GM23338 (cell line): ENCODE measurements around the gene GRXCR2. TPM values are rescaled to one million over a fixed set of nuclear protein-coding genes. Genes with fewer than 3 reads are reported as not detected.

Experiments
- ATAC-seq: fragments of 200-7000 bp; cut with Tn5 transposase; 3 replicates; pipeline ENCODE4 v1.9.1; 2020
- DNase-seq: peaks from one replicate; pipeline ENCODE4 v3.0.0-alpha.2; 2015; ENCODE audit warnings: low spot score
- H2AFZ ChIP-seq: fragments of 200-600 bp; sonication (generic); 2 replicates; pipeline ENCODE4 v1.8.0; 2016; ENCODE audit warnings: antibody characterized with exemption, mild to moderate bottlenecking, moderate library complexity
- H3F3A ChIP-seq: fragments of 200-600 bp; sonication (generic); replicated peaks from 2 replicates; pipeline ENCODE4 v1.8.0; 2017; ENCODE audit warnings: antibody characterized with exemption, mixed run types, low read depth
- H3K27ac ChIP-seq: fragments of 200-600 bp; sonication (generic); 2 replicates; pipeline ENCODE4 v1.6.1; 2016; ENCODE audit warnings: low read depth
- H3K27me3 ChIP-seq: fragments of 200-600 bp; sonication (generic); 2 replicates; pipeline ENCODE4 v1.8.0; 2016; ENCODE audit warnings: mild to moderate bottlenecking, mixed run types, moderate library complexity; ENCODE audit not compliant: insufficient read depth
- H3K36me3 ChIP-seq: fragments of 200-600 bp; sonication (generic); 2 replicates; pipeline ENCODE4 v1.8.0; 2016; ENCODE audit warnings: mild to moderate bottlenecking; ENCODE audit not compliant: insufficient read depth
- H3K4me1 ChIP-seq: fragments of 200-600 bp; sonication (generic); 2 replicates; pipeline ENCODE4 v1.8.0; 2016; ENCODE audit warnings: mild to moderate bottlenecking, moderate library complexity; ENCODE audit not compliant: insufficient read depth
- H3K4me2 ChIP-seq: fragments of 200-600 bp; sonication (generic); 2 replicates; pipeline ENCODE4 v1.7.1; 2017; ENCODE audit warnings: mixed run types
- H3K4me3 ChIP-seq: fragments of 200-600 bp; sonication (generic); 2 replicates; pipeline ENCODE4 v1.6.1; 2016; ENCODE audit warnings: mixed run types
- H3K79me2 ChIP-seq: fragments of 200-600 bp; sonication (generic); replicated peaks from 2 replicates; pipeline ENCODE4 v1.8.0; 2017; ENCODE audit warnings: mild to moderate bottlenecking; ENCODE audit not compliant: insufficient read depth
- H3K9me2 ChIP-seq: fragments of 200-600 bp; sonication (generic); 2 replicates; pipeline ENCODE4 v1.8.0; 2017; ENCODE audit not compliant: insufficient read depth
- H4K20me1 ChIP-seq: fragments of 200-600 bp; sonication (generic); replicated peaks from 2 replicates; pipeline ENCODE4 v1.8.0; 2017; ENCODE audit warnings: mild to moderate bottlenecking; ENCODE audit not compliant: insufficient read depth
- H3K27ac Mint-ChIP-seq: 2 replicates; pipeline ENCODE4 v1.8.0; 2020; ENCODE audit warnings: inconsistent platforms, mild to moderate bottlenecking, moderate library complexity, mixed read lengths
- H3K27me3 Mint-ChIP-seq: 3 replicates; pipeline ENCODE4 v1.8.0; 2022; ENCODE audit warnings: low read depth, mild to moderate bottlenecking, moderate library complexity, mixed read lengths, inconsistent platforms; ENCODE audit not compliant: insufficient read depth, poor library complexity
- H3K36me3 Mint-ChIP-seq: 3 replicates; pipeline ENCODE4 v1.8.0; 2021; ENCODE audit warnings: low read depth, mild to moderate bottlenecking, inconsistent platforms, moderate library complexity, mixed read lengths
- H3K4me1 Mint-ChIP-seq: 3 replicates; pipeline ENCODE4 v1.8.0; 2020; ENCODE audit warnings: mild to moderate bottlenecking, inconsistent platforms, mixed read lengths
- H3K4me3 Mint-ChIP-seq: 3 replicates; pipeline ENCODE4 v1.8.0; 2021; ENCODE audit warnings: moderate library complexity, mild to moderate bottlenecking, inconsistent platforms, mixed read lengths
- H3K9me3 Mint-ChIP-seq: 3 replicates; pipeline ENCODE4 v1.8.0; 2020; ENCODE audit warnings: moderate library complexity, mild to moderate bottlenecking, inconsistent platforms, mixed read lengths
- CREB1 ChIP-seq: fragments of 250-450 bp; sonication (Bioruptor Pico); IDR thresholded peaks from 2 replicates; pipeline ENCODE4 v1.5.0; 2020; ENCODE audit warnings: low read depth, mild to moderate bottlenecking, moderate library complexity
- CTCF ChIP-seq, 2 experiments: fragments of 200-600 bp in 1 of 2; sonication (generic) in 1 of 2; conservative IDR thresholded peaks; 2 replicates each; pipeline versions ENCODE4 v1.5.1 to v1.6.1; 2016 to 2017; ENCODE audit warnings: antibody characterized with exemption in 2 of 2, low read depth in 2 of 2, mild to moderate bottlenecking in 2 of 2, moderate library complexity in 1 of 2
- EZH2phosphoT487 ChIP-seq: fragments of 200-600 bp; sonication (generic); IDR thresholded peaks from one replicate; pipeline ENCODE4 v1.8.1; 2018; ENCODE audit warnings: antibody characterized with exemption; ENCODE audit not compliant: unreplicated experiment
- JUNB ChIP-seq: IDR thresholded peaks from one replicate; pipeline ENCODE4 v1.6.1; 2016; ENCODE audit warnings: antibody characterized with exemption; ENCODE audit not compliant: unreplicated experiment
- NANOG ChIP-seq: IDR thresholded peaks from 2 replicates; pipeline ENCODE4 v1.6.1; 2016; ENCODE audit warnings: antibody characterized with exemption, borderline replicate concordance
- POLR2AphosphoS5 ChIP-seq: IDR thresholded peaks from 2 replicates; pipeline ENCODE4 v1.6.1; 2016; ENCODE audit warnings: antibody characterized with exemption, low read depth
- REST ChIP-seq: IDR thresholded peaks from one replicate; pipeline ENCODE4 v1.6.1; 2018; ENCODE audit warnings: antibody characterized with exemption; ENCODE audit not compliant: unreplicated experiment
- STAT1 ChIP-seq: IDR thresholded peaks from one replicate; pipeline ENCODE4 v1.6.1; 2016; ENCODE audit warnings: antibody characterized with exemption; ENCODE audit not compliant: unreplicated experiment
- ZNF114 ChIP-seq: fragments of 250-450 bp; sonication (Bioruptor Pico); IDR thresholded peaks from 2 replicates; pipeline ENCODE4 v1.5.0; 2020; ENCODE audit warnings: mild to moderate bottlenecking, moderate library complexity
- polyA plus RNA-seq: library from polyadenylated mRNA; unstranded; fragments of >200 nt; fragmentation: Nextera tagmentation; extraction: Ambion mirVana; gene quantifications from 2 replicates; pipeline ENCODE4 v1.2.1, GENCODE V29; 2016
- total RNA-seq: library from RNA; depleted of rRNA; stranded (reverse); fragments of >200 nt; shearing (Covaris generic); gene quantifications from 2 replicates; pipeline ENCODE4 v1.2.3, GENCODE V29; 2014

GRXCR2 gene
- total and polyA plus RNA-seq, 2 experiments from 2014 or later: not detected

GRCh38 chr5:145908206-145908960, 35.6 kb upstream of the GRXCR2 start:
- Histone ChIP-seq H2AFZ (peak overlapping the region; percentile 9; the same call in 1 of the 2 replicates), H3F3A (no peaks in the 10 kb centered on the region), H3K4me1 (0 out of 2 replicates have a peak, but pooled peaks cover 5% of the 10 kb centered on the region), H3K9me2 (no peaks in the 10 kb centered on the region), H3K79me2 (no peaks in the 10 kb centered on the region), H3K27ac (no peak overlapping the region), H3K27me3 (no peaks in the 10 kb centered on the region), H3K4me3 (no peak overlapping the region), H3K36me3 (no peaks in the 10 kb centered on the region), H4K20me1 (no peaks in the 10 kb centered on the region), H3K4me2 (no peak overlapping the region)
- H3K4me1 Mint-ChIP-seq: peaks cover 7% of the 10 kb centered on the region
- H3K36me3 Mint-ChIP-seq: no peaks in the 10 kb centered on the region
- H3K4me3 Mint-ChIP-seq: no peak overlapping the region
- peaks cover 4% of the 10 kb centered on the region for H3K27me3 Mint-ChIP-seq
- DNase-seq (peak; percentile 62), ATAC-seq (peak; percentile 68)
- H3K9me3 Mint-ChIP-seq: no peaks in the 10 kb centered on the region
- TF ChIP-seq NANOG (no peak), ZNF114 (CRISPR knock-in tag) (no peak), CTCF (conservative IDR thresholded peaks at IDR 0.05; ENCODE audit: low read depth in 2 of 2) (peak; percentile 55 to 62), EZH2phosphoT487 (no peak)
- no peak overlapping the region for H3K27ac Mint-ChIP-seq

GRCh38 chr5:145906401-145906800, 33.6 kb upstream of the GRXCR2 start:
- Histone ChIP-seq H3K4me3 (no peak overlapping the region), H3F3A (no peaks in the 10 kb centered on the region), H2AFZ (0 out of 2 replicates have a peak overlapping the region, but pooled peaks have one; percentile 67), H3K9me2 (no peaks in the 10 kb centered on the region), H3K4me2 (no peak overlapping the region), H3K79me2 (no peaks in the 10 kb centered on the region), H3K27ac (no peak overlapping the region), H3K27me3 (no peaks in the 10 kb centered on the region), H3K36me3 (no peaks in the 10 kb centered on the region), H3K4me1 (0 out of 2 replicates have a peak, but pooled peaks cover 5% of the 10 kb centered on the region), H4K20me1 (no peaks in the 10 kb centered on the region)
- ATAC-seq (no peak), DNase-seq (no peak)
- TF ChIP-seq STAT1 (no peak), CREB1 (CRISPR knock-in tag) (no peak), JUNB (no peak), REST (no peak), POLR2AphosphoS5 (no peak)
- H3K4me1 Mint-ChIP-seq: peaks cover 4% of the 10 kb centered on the region
- H3K4me3 Mint-ChIP-seq: no peak overlapping the region
- no peaks in the 10 kb centered on the region for H3K36me3 Mint-ChIP-seq
- peaks cover 2% of the 10 kb centered on the region for H3K27me3 Mint-ChIP-seq
- no peaks in the 10 kb centered on the region for H3K9me3 Mint-ChIP-seq
- H3K27ac Mint-ChIP-seq: no peak overlapping the region
